H1 (cell line): ENCODE data around the gene GBX1. TPM values are rescaled to one million over a fixed set of nuclear protein-coding genes. Genes with fewer than 3 reads are reported as not detected.

ENCODE experiments used
- CTCF ChIA-PET: fragments of 300-600 bp; sonication (Branson Sonifier 250); formaldehyde crosslinking; loops from one replicate; lab custom pipeline; 2021; ENCODE audit not compliant: partially characterized antibody; lab: Charles Lee
- POLR2A ChIA-PET: fragments of 300-600 bp; sonication (Branson Sonifier 250); formaldehyde crosslinking; loops from one replicate; lab custom pipeline; 2021; ENCODE audit warnings: inconsistent platforms; ENCODE audit not compliant: partially characterized antibody; lab: Charles Lee
- DNase-seq, 2 experiments: peaks; one replicate each; pipeline versions ENCODE4 v3.0.0 to v3.0.0-alpha.2; 2010 to 2022; ENCODE audit warnings: low spot score in 2 of 2, low read depth in 1 of 2, mixed read lengths in 1 of 2
- FAIRE-seq: peaks from 2 replicates; lab custom pipeline; 2011; peaks lifted over from hg19 to GRCh38; lab: Jason Lieb, UNC
- H2AFZ ChIP-seq: 2 replicates; pipeline ENCODE4 v1.8.1; 2012; ENCODE audit warnings: low read length, inconsistent platforms
- H2AK5ac ChIP-seq: 2 replicates; pipeline ENCODE4 v1.6.1; 2013; ENCODE audit warnings: low read depth, low read length
- H2BK120ac ChIP-seq: replicated peaks from 2 replicates; pipeline ENCODE3; 2013; ENCODE audit warnings: low read depth, low read length, inconsistent platforms
- H2BK12ac ChIP-seq: 2 replicates; pipeline ENCODE4 v1.6.1; 2013; ENCODE audit warnings: low read depth, low read length
- H2BK15ac ChIP-seq: 2 replicates; pipeline ENCODE4 v1.6.1; 2013; ENCODE audit warnings: low read length
- H2BK20ac ChIP-seq: 2 replicates; pipeline ENCODE4 v1.6.1; 2013; ENCODE audit warnings: low read length
- H2BK5ac ChIP-seq: 2 replicates; pipeline ENCODE4 v1.6.1; 2013; ENCODE audit warnings: low read depth, low read length
- H3K14ac ChIP-seq: 2 replicates; pipeline ENCODE4 v1.6.1; 2013; ENCODE audit warnings: inconsistent platforms; ENCODE audit not compliant: insufficient read length
- H3K18ac ChIP-seq: 2 replicates; pipeline ENCODE4 v1.6.1; 2013; ENCODE audit warnings: low read length; ENCODE audit errors: extremely low read depth
- H3K23ac ChIP-seq: 2 replicates; pipeline ENCODE4 v1.6.1; 2013; ENCODE audit warnings: inconsistent platforms; ENCODE audit not compliant: insufficient read length
- H3K23me2 ChIP-seq: 2 replicates; pipeline ENCODE4 v1.6.1; 2013; ENCODE audit warnings: low read depth, low read length
- H3K27ac ChIP-seq: 2 replicates; pipeline ENCODE4 v1.6.1; 2011; ENCODE audit warnings: low read depth, low read length, inconsistent platforms
- H3K27me3 ChIP-seq, 4 experiments: replicated peaks in 1 of 4; 1 replicate in 1 of 4; 2 replicates in 3 of 4; pipeline versions ENCODE4 v1.6.1 to v1.8.1; 2011 to 2013; ENCODE audit warnings: low read length in 3 of 4, mild to moderate bottlenecking in 3 of 4, inconsistent platforms in 2 of 4, mixed read lengths in 2 of 4, moderate library complexity in 1 of 4; ENCODE audit not compliant: control insufficient read depth in 3 of 4, insufficient read depth in 3 of 4; ENCODE audit errors: extremely low read depth in 1 of 4
- H3K36me3 ChIP-seq, 4 experiments: 2 replicates each; pipeline versions ENCODE4 v1.6.1 to v1.8.1; 2011 to 2013; ENCODE audit warnings: mild to moderate bottlenecking in 4 of 4, low read length in 3 of 4, moderate library complexity in 2 of 4, control low read depth in 1 of 4, inconsistent platforms in 1 of 4; ENCODE audit not compliant: insufficient read depth in 4 of 4, control insufficient read depth in 2 of 4
- H3K4ac ChIP-seq: replicated peaks from 2 replicates; pipeline ENCODE3; 2013; ENCODE audit warnings: low read length, low read depth, mixed read lengths, inconsistent platforms; ENCODE audit not compliant: insufficient read length
- H3K4me1 ChIP-seq, 4 experiments: replicated peaks in 1 of 4; 1 replicate in 1 of 4; 2 replicates in 3 of 4; pipeline versions ENCODE4 v1.6.1 to v1.8.1; 2011 to 2013; ENCODE audit warnings: low read length in 3 of 4, inconsistent platforms in 2 of 4, mixed read lengths in 1 of 4; ENCODE audit not compliant: insufficient read depth in 4 of 4, control insufficient read depth in 3 of 4
- H3K4me2 ChIP-seq, 2 experiments: 2 replicates each; pipeline versions ENCODE4 v1.6.1 to v1.8.1; 2011 to 2013; ENCODE audit warnings: low read depth in 2 of 2, low read length in 2 of 2, control low read depth in 1 of 2, inconsistent platforms in 1 of 2, mild to moderate bottlenecking in 1 of 2; ENCODE audit not compliant: insufficient read depth in 1 of 2
- H3K4me3 ChIP-seq, 4 experiments: fragments of 200-600, 300-600 bp in 1 of 4; sonication (generic), shearing (Covaris generic), sonication (Bioruptor Twin) in 1 of 4; 2 replicates each; pipeline versions ENCODE4 v1.5.1 to v1.8.1; 2011 to 2016; ENCODE audit warnings: low read length in 4 of 4, low read depth in 3 of 4, control low read depth in 2 of 4, inconsistent platforms in 2 of 4, mild to moderate bottlenecking in 2 of 4, mixed read lengths in 1 of 4, moderate library complexity in 1 of 4; ENCODE audit not compliant: insufficient read depth in 2 of 4; ENCODE audit errors: extremely low read depth in 1 of 4
- H3K56ac ChIP-seq: replicated peaks from 2 replicates; pipeline ENCODE3; 2013; ENCODE audit warnings: low read depth, mild to moderate bottlenecking, mixed read lengths, low read length, inconsistent platforms; ENCODE audit not compliant: insufficient read length
- H3K79me1 ChIP-seq: 2 replicates; pipeline ENCODE4 v1.6.1; 2013; ENCODE audit warnings: low read depth, low read length, control low read depth
- H3K79me2 ChIP-seq, 2 experiments: 2 replicates each; pipeline versions ENCODE4 v1.6.1 to v1.8.1; 2012 to 2013; ENCODE audit warnings: low read length in 2 of 2, mild to moderate bottlenecking in 2 of 2, inconsistent platforms in 1 of 2; ENCODE audit not compliant: insufficient read depth in 2 of 2, control insufficient read depth in 1 of 2
- H3K9ac ChIP-seq, 4 experiments: replicated peaks in 1 of 4; 1 replicate in 1 of 4; 2 replicates in 3 of 4; pipeline versions ENCODE4 v1.6.1 to v1.8.1; 2011 to 2013; ENCODE audit warnings: low read depth in 3 of 4, low read length in 3 of 4, control low read depth in 2 of 4, mild to moderate bottlenecking in 2 of 4, moderate library complexity in 2 of 4, inconsistent platforms in 1 of 4; ENCODE audit errors: extremely low read depth in 1 of 4
- H3K9me3 ChIP-seq, 2 experiments: 2 replicates each; pipeline versions ENCODE4 v1.6.1 to v1.8.1; 2012 to 2013; ENCODE audit warnings: mild to moderate bottlenecking in 2 of 2, moderate library complexity in 2 of 2, control low read depth in 1 of 2, inconsistent platforms in 1 of 2, low read depth in 1 of 2, low read length in 1 of 2, mixed read lengths in 1 of 2; ENCODE audit not compliant: insufficient read depth in 2 of 2
- H4K20me1 ChIP-seq, 2 experiments: replicated peaks in 1 of 2; 2 replicates each; pipeline versions ENCODE3 to v1.8.1; 2011 to 2013; ENCODE audit warnings: inconsistent platforms in 2 of 2, low read length in 2 of 2, mild to moderate bottlenecking in 1 of 2; ENCODE audit not compliant: insufficient read depth in 2 of 2, control insufficient read depth in 1 of 2
- H4K5ac ChIP-seq: 2 replicates; pipeline ENCODE4 v1.6.1; 2013; ENCODE audit warnings: low read length, low read depth, mixed read lengths, inconsistent platforms; ENCODE audit not compliant: insufficient read length
- H4K8ac ChIP-seq: 2 replicates; pipeline ENCODE4 v1.8.0; 2013; ENCODE audit warnings: mild to moderate bottlenecking, moderate library complexity, low read length, inconsistent platforms; ENCODE audit not compliant: insufficient read depth; ENCODE audit errors: extremely low read depth
- H4K91ac ChIP-seq: replicated peaks from 2 replicates; pipeline ENCODE3; 2013; ENCODE audit warnings: low read length, mixed read lengths, inconsistent platforms; ENCODE audit not compliant: insufficient read length
- KDM5A ChIP-seq: fragments of 200-600 bp; IDR thresholded peaks from 2 replicates; pipeline ENCODE4 v1.7.1; 2012; ENCODE audit warnings: mild to moderate bottlenecking, low read length, inconsistent platforms, mixed read lengths
- TBP ChIP-seq: IDR thresholded peaks from 2 replicates; pipeline ENCODE4 v1.6.1; 2011; ENCODE audit warnings: low read depth, low read length, improper control_type of control experiment
- WGBS, 2 experiments: shearing (Covaris generic) in 1 of 2; methylation state at CpG; one replicate each; pipeline versions ENCODE4 v1.1.6 to v1.1.7; 2013 to 2015; ENCODE audit warnings: low lambda C conversion rate in 2 of 2, mixed read lengths in 2 of 2, inconsistent platforms in 1 of 2, low coverage in 1 of 2, missing lambda C conversion rate in 1 of 2; ENCODE audit not compliant: insufficient replicate concordance in 2 of 2, insufficient coverage in 1 of 2, insufficient read length in 1 of 2; ENCODE audit errors: extremely low coverage in 1 of 2, missing lambda C conversion rate in 1 of 2; 5-methylcytosine and 5-hydroxymethylcytosine counted together
- polyA plus RNA-seq, 7 experiments: library from polyadenylated mRNA; depleted of rRNA in 3 of 7; stranded (reverse) in 5 of 7; unstranded in 2 of 7; fragments of >200 nt in 5 of 7; fragments of 200-250 nt in 2 of 7; gene quantifications; 1 replicate in 5 of 7; 2 replicates in 1 of 7; 4 replicates in 1 of 7; pipeline versions ENCODE4 v1.2.1 to v1.2.3, GENCODE V29; 2011 to 2013; ENCODE audit warnings: missing spikeins in 2 of 7, mixed read lengths in 2 of 7
- total RNA-seq: library from RNA; stranded (reverse); fragmentation: NEBNext Ultra II Directional; extraction: Animal tissue kit (Norgen Biotek cat#: 25700); gene quantifications from 2 replicates; pipeline ENCODE4 v1.2.1, GENCODE V29; 2021

Gene GBX1
- total and polyA plus RNA-seq, 2 of the 8 experiments (the other 6 are each of a cell fraction or from before 2014, with no cell fraction given), result not detected

GRCh38 chr7:151175047-151175792 is 7.7 kb upstream of the GBX1 start:
- Histone ChIP-seq H4K5ac (no peak overlapping the region), H3K18ac (no peak overlapping the region), H3K36me3 (peaks cover 0 to 6% (median 0%) of the 10 kb centered on the region in 4 experiments; a peak in 1 of 8 replicates), H3K79me1 (no peaks in the 10 kb centered on the region), H3K14ac (no peak overlapping the region), H4K20me1 (no peaks in the 10 kb centered on the region), H3K4ac (no peak overlapping the region), H2AFZ (no peak overlapping the region), H3K23ac (no peak overlapping the region), H2BK15ac (no peak overlapping the region), H3K23me2 (no peaks in the 10 kb centered on the region), H2AK5ac (no peak overlapping the region), H4K91ac (no peak overlapping the region), H2BK12ac (peak overlapping the region; percentile 76; the same call in 1 of the 2 replicates), H4K8ac (no peak overlapping the region; the same call in 1 of the 2 replicates), H2BK20ac (no peak overlapping the region), H3K56ac (no peak overlapping the region), H3K9me3 (peaks cover 1 to 14% of the 10 kb centered on the region in 2 experiments; a peak in 2 of 4 replicates), H2BK120ac (no peak overlapping the region), H3K9ac (no peak overlapping the region), H3K4me2 (no peak overlapping the region), H3K27me3 (peaks cover 10 to 41% (median 31%) of the 10 kb centered on the region in 4 experiments), H3K4me1 (no peaks in the 10 kb centered on the region; a peak in 1 of 7 replicates), H3K79me2 (no peaks in the 10 kb centered on the region), H3K27ac (no peak overlapping the region), H3K4me3 (no peak overlapping the region), H2BK5ac (no peak overlapping the region)
- TF ChIP-seq KDM5A (no peak), TBP (no peak)
- WGBS, 2 experiments, result 80% methylated on average over 16 of the region's 16 CpGs; no CpG with 5 or more reads in 1 of the 2 experiments
- no peak for FAIRE-seq
- DNase-seq, result no peak
- POLR2A ChIA-PET, result interaction anchor here (0.6 to 1.3 kb wide), 3 partner anchors 8 to 781 kb away, joined by 3 to 4 read pairs (median 3); partner anchors contain the start of gene H2BK1
- CTCF ChIA-PET, result interaction anchor here (0.8 to 7.4 kb wide), 22 partner anchors 9 to 157 kb away, joined by 3 to 52 read pairs (median 4); no protein-coding TSS in a partner anchor
